Right lobe of liver (tissue), 6 donors: ENCODE results near the gene FANCC. TPM values are rescaled to one million over a fixed set of nuclear protein-coding genes. Genes with fewer than 3 reads are reported as not detected.

Experiments
- ATAC-seq, 4 donors: fragments of 200-7000 bp; cut with Tn5 transposase; one replicate each; pipeline ENCODE4 v1.9.1; 2020; ENCODE audit warnings: mild to moderate bottlenecking in 4 of 4, moderate library complexity in 4 of 4
- DNase-seq, 3 donors: peaks; one replicate each; pipeline ENCODE4 v3.0.0-alpha.2; 2020
- H3K27ac ChIP-seq, 3 donors: fragments of 200-600 bp; one replicate each; pipeline ENCODE4 v1.8.0; 2022
- H3K27me3 ChIP-seq, 2 donors: fragments of 200-600 bp; one replicate each; pipeline ENCODE4 v1.8.0; 2022
- H3K36me3 ChIP-seq, 4 donors: fragments of 200-600 bp; sonication (generic) in 1 of 4; one replicate each; pipeline versions ENCODE4 v1.5.1 to v1.8.0; 2017 to 2022; ENCODE audit warnings: control low read depth in 1 of 4
- H3K4me1 ChIP-seq, 4 donors: fragments of 200-600 bp; sonication (generic) in 1 of 4; one replicate each; pipeline versions ENCODE4 v1.5.1 to v1.8.0; 2017 to 2022; ENCODE audit warnings: control low read depth in 1 of 4
- H3K4me3 ChIP-seq, 3 donors: fragments of 200-600 bp; one replicate each; pipeline ENCODE4 v1.8.0; 2022
- H3K9me3 ChIP-seq, 4 donors: fragments of 200-600 bp; sonication (generic) in 1 of 4; one replicate each; pipeline versions ENCODE4 v1.5.1 to v1.8.0; 2017 to 2022; ENCODE audit warnings: control low read depth in 1 of 4
- POLR2A ChIP-seq: fragments of 450-650 bp; IDR thresholded peaks from one replicate; pipeline ENCODE4 v1.6.1; 2017; ENCODE audit warnings: antibody characterized with exemption, mild to moderate bottlenecking
- WGBS: methylation state at CpG from one replicate; pipeline ENCODE4 v1.1.6; 2018; ENCODE audit warnings: low coverage, low lambda C conversion rate; ENCODE audit not compliant: insufficient coverage; ENCODE audit errors: missing lambda C conversion rate; 5-methylcytosine and 5-hydroxymethylcytosine counted together
- intact Hi-C, 2 donors: fragments of 100-400 bp; cut with DNase I; formaldehyde crosslinking; loops; one replicate each; pipeline versions ENCODE4 v1.11.2 to v1.14.1; 2022
- total RNA-seq, 6 experiments: library from RNA; depleted of rRNA in 2 of 6; stranded (reverse); fragments of >200 nt in 2 of 6; fragmentation: NEBNext Ultra II Directional in 3 of 6; extraction: Animal tissue kit (Norgen Biotek cat#: 25700) in 3 of 6; gene quantifications; one replicate each; pipeline versions ENCODE4 v1.1.0 to v1.2.4, GENCODE V29; 2016 to 2023
- TF ChIP-seq, protein P1 (sequence below), 4 donors: fragments of 200-600 bp in 3 of 4; fragments of 450-650 bp in 1 of 4; IDR thresholded peaks; one replicate each; pipeline versions ENCODE4 v1.5.1 to v1.8.0; 2016 to 2022; ENCODE audit warnings: antibody characterized with exemption in 4 of 4, mild to moderate bottlenecking in 2 of 4
- donor health status: DM: no; HTN: yes; CAD: no.
- donor health status: DM: no; HTN: no; CAD: no.
- donor health status: DM: no; HTN: no; CAD: no.
- donor health status: DM: no; HTN: yes; CAD: no.
- donor health status: DM: no; HTN: yes; CAD: no.

The FANCC gene
- total RNA-seq, 6 experiments from 2014 or later, result 8.1 to 27.9 (median 13.2) TPM

DNA sequence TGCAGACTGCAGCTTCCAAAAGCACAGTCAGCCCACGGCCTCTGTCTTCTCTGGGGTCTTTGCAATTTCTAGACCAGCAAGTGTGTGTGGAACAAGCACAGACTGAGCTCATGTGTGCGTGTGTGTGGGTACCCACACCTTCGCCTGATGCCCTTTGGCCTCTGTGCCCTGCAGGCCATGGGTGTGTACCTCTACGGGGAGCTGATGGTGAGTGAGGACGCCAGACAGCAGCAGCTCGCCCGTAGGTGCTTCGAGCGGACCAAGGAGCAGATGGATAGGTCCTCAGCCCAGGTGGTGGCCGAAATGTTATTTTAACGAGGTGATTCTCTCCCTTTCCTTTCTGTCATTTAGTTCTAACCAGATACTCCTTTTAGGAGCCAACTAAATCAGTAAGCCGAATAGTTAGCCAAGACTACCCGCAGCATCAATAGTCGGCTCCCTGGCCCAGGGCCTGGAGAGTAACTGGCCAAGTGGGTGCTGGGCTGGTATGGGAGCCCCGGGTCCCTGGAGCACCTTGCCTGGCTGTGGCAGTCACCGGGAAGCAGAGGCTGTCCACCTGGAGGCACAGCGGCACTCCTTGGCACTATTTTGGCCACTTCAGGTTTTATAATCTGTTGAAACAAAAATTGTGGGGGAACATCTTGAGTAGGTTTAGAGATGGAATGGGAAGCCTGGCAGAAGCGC lies 235.0 kb downstream of the FANCC start:
- no peak overlapping the region for H3K4me3 ChIP-seq
- H3K27ac ChIP-seq, result no peak overlapping the region
- H3K4me1 ChIP-seq, result peaks cover 0 to 4% (median 1%) of the 10 kb centered on the region in 4 donors
- intact Hi-C loops, result no loop called here
- TF ChIP-seq POLR2A, result no peak
- TF ChIP-seq, protein P1, sequence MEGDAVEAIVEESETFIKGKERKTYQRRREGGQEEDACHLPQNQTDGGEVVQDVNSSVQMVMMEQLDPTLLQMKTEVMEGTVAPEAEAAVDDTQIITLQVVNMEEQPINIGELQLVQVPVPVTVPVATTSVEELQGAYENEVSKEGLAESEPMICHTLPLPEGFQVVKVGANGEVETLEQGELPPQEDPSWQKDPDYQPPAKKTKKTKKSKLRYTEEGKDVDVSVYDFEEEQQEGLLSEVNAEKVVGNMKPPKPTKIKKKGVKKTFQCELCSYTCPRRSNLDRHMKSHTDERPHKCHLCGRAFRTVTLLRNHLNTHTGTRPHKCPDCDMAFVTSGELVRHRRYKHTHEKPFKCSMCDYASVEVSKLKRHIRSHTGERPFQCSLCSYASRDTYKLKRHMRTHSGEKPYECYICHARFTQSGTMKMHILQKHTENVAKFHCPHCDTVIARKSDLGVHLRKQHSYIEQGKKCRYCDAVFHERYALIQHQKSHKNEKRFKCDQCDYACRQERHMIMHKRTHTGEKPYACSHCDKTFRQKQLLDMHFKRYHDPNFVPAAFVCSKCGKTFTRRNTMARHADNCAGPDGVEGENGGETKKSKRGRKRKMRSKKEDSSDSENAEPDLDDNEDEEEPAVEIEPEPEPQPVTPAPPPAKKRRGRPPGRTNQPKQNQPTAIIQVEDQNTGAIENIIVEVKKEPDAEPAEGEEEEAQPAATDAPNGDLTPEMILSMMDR (IDR thresholded peaks at IDR 0.05), result no peak
- no peaks in the 10 kb centered on the region for H3K9me3 ChIP-seq
- ATAC-seq (peak; percentile 4 to 17 (median 10)), DNase-seq (peak in 1 of 3 donors; percentile 47)
- H3K36me3 ChIP-seq, result peaks cover 17 to 85% (median 42%) of the 10 kb centered on the region in 4 donors
- H3K27me3 ChIP-seq, result no peaks in the 10 kb centered on the region
- 52% methylated on average over 6 of the region's 18 CpGs for WGBS

DNA sequence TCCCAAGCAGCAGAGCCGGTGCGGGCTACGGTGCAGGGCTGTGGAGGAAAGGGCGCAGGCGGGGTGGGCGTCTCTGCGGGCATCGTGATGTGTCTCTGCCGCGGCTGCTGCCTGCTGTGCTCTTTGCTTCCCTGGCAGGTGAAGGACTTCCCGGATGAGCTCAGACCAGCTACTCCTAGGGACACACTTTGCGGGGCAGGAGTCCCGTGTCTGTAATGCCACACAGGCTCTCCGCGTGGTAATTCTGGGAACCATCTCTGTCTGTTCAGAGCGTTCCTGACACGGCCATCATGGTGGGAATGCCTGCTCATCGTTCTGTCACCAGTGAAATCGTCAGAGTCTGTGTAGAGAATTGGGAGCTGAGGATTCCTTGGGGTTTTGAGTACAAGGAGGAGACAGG lies 235.5 kb downstream of the FANCC start:
- no peaks in the 10 kb centered on the region for H3K9me3 ChIP-seq
- no peaks in the 10 kb centered on the region for H3K27me3 ChIP-seq
- peak in 1 of 3 donors; percentile 44 for DNase-seq
- no peak overlapping the region for H3K4me3 ChIP-seq
- intact Hi-C loops, result no loop called here
- H3K36me3 ChIP-seq, result peaks cover 17 to 90% (median 42%) of the 10 kb centered on the region in 4 donors
- no peak for TF ChIP-seq POLR2A
- TF ChIP-seq, protein P1 (IDR thresholded peaks at IDR 0.05), result no peak
- WGBS, result 64% methylated on average over 5 of the region's 19 CpGs
- ATAC-seq, result peak in 1 of 4 donors; percentile 0
- no peak overlapping the region for H3K27ac ChIP-seq
- H3K4me1 ChIP-seq, result peaks cover 0 to 6% (median 3%) of the 10 kb centered on the region in 4 donors

DNA sequence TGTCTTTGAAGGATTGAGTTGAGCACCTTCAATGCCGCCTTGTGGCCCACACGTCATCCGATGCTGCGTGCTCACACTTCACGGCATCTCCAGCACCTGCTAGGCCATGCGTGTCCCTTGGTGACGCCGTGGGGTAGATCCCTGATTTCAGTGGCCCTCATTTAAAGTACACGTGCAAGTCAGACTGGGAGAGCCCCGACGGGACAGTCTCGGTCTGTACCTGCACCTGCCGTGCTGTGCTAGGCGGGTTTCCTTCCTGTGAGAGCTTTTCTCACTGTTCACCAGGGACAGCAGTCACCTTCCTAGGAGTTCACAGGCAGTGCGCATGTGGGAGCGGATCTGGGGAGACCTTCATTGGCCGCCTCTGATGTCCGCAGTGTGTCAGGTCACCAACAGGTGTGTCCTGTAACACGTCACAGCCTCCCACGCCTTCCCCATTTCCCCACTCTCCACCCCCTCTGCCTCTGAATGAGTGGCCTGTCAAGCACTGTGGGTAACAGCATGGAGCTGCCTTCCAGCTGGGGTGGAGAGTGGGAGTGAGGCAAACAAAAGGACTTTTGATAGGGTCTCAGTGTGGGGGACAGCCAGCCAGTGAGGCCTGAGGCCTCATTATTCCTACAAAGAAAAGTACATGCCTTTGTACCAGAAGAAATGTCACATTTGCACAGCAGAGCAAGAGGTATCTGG lies 236.4 kb downstream of the FANCC start:
- Histone ChIP-seq H3K9me3 (no peaks in the 10 kb centered on the region), H3K4me1 (peaks cover 0 to 14% (median 6%) of the 10 kb centered on the region in 4 donors), H3K36me3 (peaks cover 17 to 83% (median 38%) of the 10 kb centered on the region in 4 donors), H3K27me3 (no peaks in the 10 kb centered on the region), H3K4me3 (no peak overlapping the region), H3K27ac (no peak overlapping the region)
- no peak for ATAC-seq
- DNase-seq, result peak in 1 of 3 donors; percentile 44
- 95% methylated on average over 7 of the region's 20 CpGs for WGBS
- TF ChIP-seq POLR2A, result no peak
- TF ChIP-seq, protein P1 (IDR thresholded peaks at IDR 0.05), result no peak
- intact Hi-C loops, result no loop called here

DNA sequence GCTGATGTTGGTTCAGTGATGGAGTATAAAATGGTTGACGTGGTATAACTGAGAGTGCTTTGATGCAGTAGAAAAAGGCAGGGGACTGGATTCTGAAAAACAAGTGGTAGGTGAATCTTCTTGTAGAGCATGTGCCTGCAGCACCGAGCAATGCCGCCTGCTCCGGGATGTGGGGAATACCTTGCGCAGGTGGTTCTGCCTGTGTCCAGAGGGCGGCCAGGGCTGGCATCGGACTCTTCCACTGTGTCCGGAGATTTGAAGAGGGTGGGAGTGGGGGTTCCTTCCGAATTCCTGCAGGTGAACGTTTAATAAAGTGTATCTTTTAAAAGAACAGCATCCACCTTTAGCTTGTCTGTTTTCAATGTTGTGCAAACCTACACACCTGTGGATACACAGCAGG lies 238.0 kb downstream of the FANCC start:
- ATAC-seq (no peak), DNase-seq (no peak)
- Histone ChIP-seq H3K27ac (no peak overlapping the region), H3K9me3 (no peaks in the 10 kb centered on the region), H3K27me3 (no peaks in the 10 kb centered on the region), H3K4me1 (peaks cover 0 to 22% (median 7%) of the 10 kb centered on the region in 4 donors), H3K4me3 (no peak overlapping the region), H3K36me3 (peaks cover 17 to 82% (median 30%) of the 10 kb centered on the region in 4 donors)
- TF ChIP-seq, protein P1 (IDR thresholded peaks at IDR 0.05), result no peak
- no peak for TF ChIP-seq POLR2A
- WGBS, result 97% methylated on average over 6 of the region's 10 CpGs
- intact Hi-C loops, result no loop called here
